IgD-negative memory B cell (primary cell): Measurements from ENCODE around the gene EMILIN2. TPM values are rescaled to one million over a fixed set of nuclear protein-coding genes. Genes with fewer than 3 reads are reported as not detected.

Experiments used
- H3K27ac Mint-ChIP-seq, 3 donors: one replicate each; pipeline ENCODE4 v1.8.0; 2020 to 2022; ENCODE audit warnings: mild to moderate bottlenecking in 3 of 3, mixed read lengths in 3 of 3, moderate library complexity in 1 of 3
- H3K27me3 Mint-ChIP-seq: one replicate; pipeline ENCODE4 v1.8.0; 2021; ENCODE audit warnings: mixed read lengths
- H3K36me3 Mint-ChIP-seq: one replicate; pipeline ENCODE4 v1.8.0; 2020; ENCODE audit warnings: mild to moderate bottlenecking, mixed read lengths
- H3K4me1 Mint-ChIP-seq, 3 donors: one replicate each; pipeline ENCODE4 v1.8.0; 2020 to 2022; ENCODE audit warnings: mixed read lengths in 3 of 3, mild to moderate bottlenecking in 1 of 3
- H3K4me3 Mint-ChIP-seq, 4 donors: one replicate each; pipeline ENCODE4 v1.8.0; 2020 to 2022; ENCODE audit warnings: mild to moderate bottlenecking in 4 of 4, mixed read lengths in 4 of 4, moderate library complexity in 3 of 4
- H3K9me3 Mint-ChIP-seq, 3 donors: one replicate each; pipeline ENCODE4 v1.8.0; 2020 to 2021; ENCODE audit warnings: mixed read lengths in 3 of 3, mild to moderate bottlenecking in 1 of 3
- polyA plus RNA-seq: library from polyadenylated mRNA; unstranded; fragments of 300-500 nt; fragmentation: Illumina TruSeq; gene quantifications from one replicate; pipeline ENCODE4 v1.2.3, GENCODE V29; 2021

EMILIN2 gene
- polyA plus RNA-seq, 1 donor from 2014 or later, result 2.9 TPM

DNA sequence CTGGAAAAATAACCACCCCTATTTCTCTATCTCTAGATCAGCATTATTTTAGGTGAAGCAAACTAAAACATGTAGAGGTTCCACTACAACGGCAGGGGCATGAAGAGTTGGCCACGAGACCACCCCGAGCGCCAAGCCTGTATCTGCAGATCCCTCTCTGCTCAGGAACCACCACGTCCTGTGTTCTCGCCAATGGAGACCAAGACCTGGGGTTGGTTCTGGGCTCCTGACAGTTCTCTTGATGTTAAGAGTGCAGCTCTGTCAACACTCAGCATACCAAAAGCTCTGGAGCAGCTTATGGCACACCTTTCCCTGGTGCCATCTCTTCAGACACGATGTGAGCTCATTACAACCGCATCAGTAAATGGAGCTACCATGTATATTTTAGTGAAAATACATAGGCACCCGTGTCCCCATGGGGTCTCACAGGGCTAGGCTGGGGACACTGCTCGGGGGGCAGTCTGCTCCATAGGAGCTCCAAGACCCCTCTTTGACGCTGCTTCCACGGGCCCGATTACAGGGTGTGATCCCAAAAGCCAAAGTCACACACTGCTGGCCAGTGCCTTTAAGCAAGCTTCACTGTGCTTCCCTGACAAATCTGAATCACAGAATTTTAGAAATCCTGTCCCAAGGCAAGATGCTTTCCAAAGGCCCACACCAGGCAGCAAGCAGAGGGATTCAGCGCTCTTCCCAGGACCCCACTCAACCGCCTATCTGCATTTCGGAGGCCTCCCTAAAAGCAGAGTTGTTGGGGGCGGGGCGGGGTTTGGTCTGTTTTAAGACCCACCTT is 72.2 kb downstream of the EMILIN2 start:
- Mint-ChIP-seq H3K9me3 (no peaks in the 10 kb centered on the region), H3K4me3 (no peak overlapping the region), H3K27me3 (no peaks in the 10 kb centered on the region), H3K36me3 (peaks cover 4% of the 10 kb centered on the region), H3K27ac (peak overlapping the region; percentile 37 to 71 (median 39)), H3K4me1 (peaks cover 22 to 27% (median 26%) of the 10 kb centered on the region in 3 donors)

DNA sequence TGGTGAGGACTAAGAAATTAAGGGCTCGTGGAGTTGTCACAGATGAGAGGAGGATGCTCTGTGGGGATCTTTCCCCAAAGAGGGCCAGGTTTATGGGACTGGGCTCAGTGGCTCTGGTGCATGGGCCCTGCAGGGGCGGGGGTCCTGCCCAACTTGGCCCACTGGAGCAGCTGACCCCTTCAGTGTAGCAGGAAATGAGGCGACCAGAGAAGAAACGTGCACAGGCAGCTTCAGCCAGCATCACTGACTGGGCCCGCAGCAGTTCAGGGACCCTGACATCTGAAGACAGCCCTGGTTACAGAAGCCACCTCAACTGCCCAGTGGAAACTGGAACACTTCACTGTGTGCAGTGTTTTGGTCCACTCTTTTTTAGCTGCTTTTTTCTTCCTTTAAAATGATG is 72.8 kb downstream of the EMILIN2 start:
- H3K4me1 Mint-ChIP-seq, result peaks cover 22 to 27% (median 26%) of the 10 kb centered on the region in 3 donors
- no peaks in the 10 kb centered on the region for H3K9me3 Mint-ChIP-seq
- no peaks in the 10 kb centered on the region for H3K27me3 Mint-ChIP-seq
- H3K27ac Mint-ChIP-seq, result peak overlapping the region in 2 of 3 donors; percentile 39 to 59
- peaks cover 7% of the 10 kb centered on the region for H3K36me3 Mint-ChIP-seq
- no peak overlapping the region for H3K4me3 Mint-ChIP-seq

DNA sequence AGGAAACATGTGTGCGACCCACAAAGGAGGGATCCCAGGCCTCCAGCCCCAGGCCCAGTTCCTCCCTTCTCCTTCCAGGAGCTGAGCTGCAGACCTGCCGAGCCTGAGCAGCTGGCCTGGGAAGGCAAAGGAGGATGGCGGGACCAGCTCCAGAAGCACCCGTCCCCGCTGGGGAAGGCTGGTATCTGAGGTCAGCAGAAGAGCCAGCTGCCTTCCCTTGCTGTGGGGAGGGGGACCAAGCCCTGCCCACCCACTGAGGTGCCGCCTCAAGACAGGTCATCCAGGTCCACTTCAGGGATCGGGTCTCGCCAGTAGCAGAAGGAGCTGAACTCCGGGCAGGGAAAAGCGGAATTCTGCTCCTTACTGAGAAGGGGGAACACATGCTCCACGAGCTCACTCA is 73.2 kb downstream of the EMILIN2 start:
- Mint-ChIP-seq H3K9me3 (no peaks in the 10 kb centered on the region), H3K27ac (peak overlapping the region in 1 of 3 donors; percentile 59), H3K36me3 (peaks cover 10% of the 10 kb centered on the region), H3K27me3 (no peaks in the 10 kb centered on the region), H3K4me1 (peaks cover 22 to 27% (median 26%) of the 10 kb centered on the region in 3 donors), H3K4me3 (no peak overlapping the region)

DNA sequence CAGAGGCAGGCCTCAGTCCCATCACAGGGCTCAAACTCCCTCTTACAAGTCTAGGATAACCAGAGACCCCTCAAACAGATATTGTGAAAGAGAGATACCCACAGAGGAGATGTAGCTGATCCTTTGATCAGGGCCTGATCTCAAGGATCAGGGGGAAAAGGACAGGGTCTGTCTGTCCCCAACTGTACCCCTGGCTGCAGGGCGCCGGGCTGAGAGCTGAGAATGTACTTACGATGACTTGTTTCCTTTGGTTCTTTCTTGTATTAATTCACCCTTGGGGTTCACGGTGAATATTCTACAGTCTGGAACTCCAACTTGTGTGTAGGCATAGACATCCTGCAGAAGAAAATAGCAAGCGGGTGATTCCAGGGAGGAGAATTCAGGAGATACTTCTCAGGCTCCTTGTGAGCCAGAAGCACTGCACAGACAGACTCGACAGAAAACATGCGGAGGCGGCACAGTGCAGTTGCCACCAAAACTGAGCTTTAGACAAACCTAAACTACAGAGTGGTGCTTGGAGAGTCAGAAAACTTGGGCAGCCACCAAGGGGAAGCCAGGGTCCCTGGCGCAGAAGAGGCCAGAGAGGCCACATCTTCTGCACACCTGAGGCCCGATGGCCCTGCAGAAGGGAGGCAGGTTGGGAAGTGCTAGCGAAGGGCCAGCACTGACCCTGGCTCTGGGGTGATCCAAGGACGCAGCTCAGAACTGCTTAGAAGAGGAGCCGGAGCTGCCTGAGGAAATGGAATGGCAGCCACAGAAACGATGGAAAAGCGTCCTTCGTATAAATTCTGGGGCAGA is 73.9 kb downstream of the EMILIN2 start:
- Mint-ChIP-seq H3K4me1 (peaks cover 22 to 27% (median 26%) of the 10 kb centered on the region in 3 donors), H3K36me3 (peaks cover 10% of the 10 kb centered on the region), H3K27me3 (no peaks in the 10 kb centered on the region), H3K4me3 (peak overlapping the region in 1 of 4 donors; percentile 13), H3K27ac (no peak overlapping the region), H3K9me3 (no peaks in the 10 kb centered on the region)

DNA sequence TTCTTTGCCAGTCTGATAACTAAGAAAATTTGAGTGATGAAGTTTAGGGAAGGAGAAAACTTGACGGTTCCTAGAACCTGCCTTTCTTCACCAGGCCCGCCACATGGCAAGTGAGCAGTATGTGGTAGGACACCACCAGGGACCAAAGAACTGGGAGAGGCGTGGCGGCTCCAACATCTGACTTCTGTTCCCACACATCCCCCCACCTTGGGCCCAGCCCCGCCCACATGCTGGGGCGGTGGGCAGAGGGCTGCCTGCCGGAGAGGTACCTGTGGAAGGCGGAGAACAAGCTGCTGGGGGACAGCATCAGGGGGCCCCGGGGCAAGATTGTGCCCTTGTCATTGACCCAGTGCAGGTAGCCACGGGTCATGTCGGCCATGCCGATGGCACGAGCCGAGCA is 75.0 kb downstream of the EMILIN2 start:
- Mint-ChIP-seq H3K36me3 (peaks cover 10% of the 10 kb centered on the region), H3K27ac (no peak overlapping the region), H3K4me3 (no peak overlapping the region), H3K9me3 (no peaks in the 10 kb centered on the region), H3K4me1 (peaks cover 19 to 21% (median 21%) of the 10 kb centered on the region in 3 donors), H3K27me3 (no peaks in the 10 kb centered on the region)

DNA sequence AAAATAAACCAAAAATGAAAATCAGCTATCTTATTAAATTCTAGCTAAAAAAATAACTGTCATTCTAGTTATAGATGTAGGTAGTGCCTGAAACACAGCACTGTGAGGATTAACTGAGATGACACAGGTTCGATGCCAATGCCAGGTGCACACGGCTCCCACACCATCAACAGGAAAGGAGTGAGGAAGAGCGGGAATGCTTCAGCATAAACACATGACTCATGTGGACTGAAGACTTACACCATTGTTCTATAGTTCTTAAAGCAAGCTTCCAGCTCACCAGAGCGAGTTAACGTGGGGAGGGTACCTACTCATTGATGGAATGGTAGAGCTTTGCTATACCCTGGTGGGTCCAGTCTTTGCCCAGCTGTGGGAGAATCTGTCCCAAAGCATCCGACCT is 76.7 kb downstream of the EMILIN2 start:
- H3K4me1 Mint-ChIP-seq, result peaks cover 5 to 10% (median 10%) of the 10 kb centered on the region in 3 donors
- H3K27ac Mint-ChIP-seq, result no peak overlapping the region
- peaks cover 6% of the 10 kb centered on the region for H3K36me3 Mint-ChIP-seq
- no peak overlapping the region for H3K4me3 Mint-ChIP-seq
- H3K27me3 Mint-ChIP-seq, result no peaks in the 10 kb centered on the region
- no peaks in the 10 kb centered on the region for H3K9me3 Mint-ChIP-seq

DNA sequence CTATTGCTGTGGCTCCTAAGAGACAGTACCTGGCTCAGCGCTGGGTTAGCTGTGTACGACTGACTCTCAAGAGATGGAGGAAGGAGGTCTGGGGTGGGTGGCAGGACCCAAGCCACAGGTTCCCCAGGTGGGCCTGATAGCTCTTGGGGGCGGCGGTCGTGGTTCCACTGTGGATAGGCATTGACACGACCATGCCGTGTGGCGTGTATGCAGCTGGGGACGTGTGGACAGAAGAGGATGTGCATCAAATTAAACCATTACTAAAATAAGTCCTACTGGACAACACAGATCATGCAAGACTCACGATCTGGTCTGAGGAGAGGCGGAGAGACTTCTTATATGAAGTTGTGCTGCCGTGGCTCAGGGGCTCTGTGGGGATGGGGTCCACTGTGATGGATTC is 78.1 kb downstream of the EMILIN2 start:
- Mint-ChIP-seq H3K9me3 (no peaks in the 10 kb centered on the region), H3K36me3 (peaks cover 8% of the 10 kb centered on the region), H3K4me3 (no peak overlapping the region), H3K4me1 (peaks cover 4 to 9% (median 8%) of the 10 kb centered on the region in 3 donors), H3K27ac (no peak overlapping the region), H3K27me3 (no peaks in the 10 kb centered on the region)

DNA sequence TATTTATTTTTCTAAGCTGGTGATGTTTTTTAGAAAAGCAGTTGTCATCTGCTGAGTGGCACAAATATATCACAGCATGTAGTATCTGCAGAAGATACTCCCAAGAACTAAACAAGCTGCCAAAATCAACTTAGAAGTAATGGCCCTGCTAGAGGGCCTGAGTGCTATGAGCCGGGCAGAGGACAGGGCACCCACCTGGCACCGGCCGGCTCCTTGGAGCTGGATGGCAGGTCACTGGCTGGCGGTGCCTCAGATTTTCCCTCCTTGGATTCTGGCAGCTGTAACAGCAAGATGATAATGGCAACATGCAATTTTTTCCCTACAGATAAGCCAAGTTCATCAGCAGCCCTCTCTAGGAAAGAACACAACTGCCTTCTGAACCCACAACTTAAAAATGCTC is 79.7 kb downstream of the EMILIN2 start:
- H3K36me3 Mint-ChIP-seq, result peaks cover 8% of the 10 kb centered on the region

DNA sequence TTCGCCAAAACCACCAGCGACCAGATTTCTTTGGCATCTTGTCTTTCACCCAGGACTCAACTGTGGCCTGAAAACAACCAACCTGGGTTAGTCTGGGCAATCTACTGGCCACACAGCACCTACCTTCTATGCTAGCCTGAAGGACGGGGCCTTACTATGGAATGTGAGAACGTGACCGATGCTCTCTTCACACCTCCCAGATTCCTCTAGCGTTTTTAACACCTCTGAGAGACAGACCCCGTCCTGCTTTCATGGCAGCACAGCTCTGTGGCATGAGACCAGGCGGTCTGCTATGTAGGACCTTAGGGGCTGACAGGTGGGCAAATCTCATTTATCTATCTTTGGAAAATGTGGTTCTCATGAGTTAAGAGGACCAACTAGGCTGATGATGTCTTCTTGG is 80.9 kb downstream of the EMILIN2 start:
- H3K4me3 Mint-ChIP-seq, result peak overlapping the region in 1 of 4 donors; percentile 23
- peaks cover 8% of the 10 kb centered on the region for H3K36me3 Mint-ChIP-seq
- peak overlapping the region in 2 of 3 donors; percentile 5 to 6 for H3K27ac Mint-ChIP-seq
- H3K9me3 Mint-ChIP-seq, result no peaks in the 10 kb centered on the region
- no peaks in the 10 kb centered on the region for H3K27me3 Mint-ChIP-seq
- H3K4me1 Mint-ChIP-seq, result peaks cover 6 to 14% (median 8%) of the 10 kb centered on the region in 3 donors

More for the DNA sequence above, 79.7 kb downstream of the EMILIN2 start:
- Mint-ChIP-seq H3K4me1 (peaks cover 0 to 8% (median 8%) of the 10 kb centered on the region in 3 donors), H3K9me3 (no peaks in the 10 kb centered on the region), H3K27ac (peak overlapping the region in 2 of 3 donors; percentile 51 to 91), H3K27me3 (no peaks in the 10 kb centered on the region), H3K4me3 (peak overlapping the region in 2 of 4 donors; percentile 12 to 37)

DNA sequence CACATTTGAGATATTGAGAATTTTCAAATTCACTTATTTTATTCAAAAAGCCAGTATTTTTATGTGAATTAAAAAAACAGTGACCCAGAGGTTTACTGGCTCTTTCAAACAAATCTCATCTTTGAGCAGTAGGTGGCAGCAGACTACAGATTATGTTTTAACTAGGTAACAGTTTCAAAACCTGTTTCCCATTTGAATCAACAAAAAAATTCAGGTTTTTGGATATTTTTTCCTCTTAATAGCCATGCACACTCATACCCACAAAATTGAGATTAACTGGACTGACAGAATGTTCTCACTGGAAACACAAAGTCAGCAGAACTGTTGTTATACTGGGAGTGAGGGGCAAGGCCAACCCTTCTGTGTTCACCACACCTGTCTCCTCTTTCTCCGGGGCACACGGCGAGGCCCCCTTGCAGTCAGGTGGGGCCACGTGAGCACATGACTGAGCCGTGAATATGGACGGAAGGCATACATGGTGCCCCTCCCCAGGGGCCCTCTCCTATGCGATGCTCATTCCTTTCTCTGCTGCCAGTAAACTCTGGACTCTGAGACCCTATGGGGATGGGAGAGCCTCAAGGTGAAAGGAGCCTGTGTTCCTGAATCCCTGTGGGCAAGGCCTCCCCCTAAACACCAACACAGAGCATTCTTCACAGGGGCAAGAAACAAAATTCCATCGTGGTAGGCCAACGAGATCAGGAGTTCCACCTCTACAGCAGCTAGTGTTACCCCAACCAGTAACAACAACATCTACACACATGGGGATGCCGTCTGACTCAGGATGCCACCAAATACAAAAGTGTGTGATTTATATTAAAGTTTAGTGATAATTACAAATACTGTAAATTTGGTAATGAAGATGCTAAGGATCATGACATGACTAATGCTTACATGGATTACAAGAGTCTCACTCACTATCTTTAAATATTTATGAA is 85.7 kb downstream of the EMILIN2 start:
- peaks cover 0 to 8% (median 6%) of the 10 kb centered on the region in 3 donors for H3K4me1 Mint-ChIP-seq
- H3K36me3 Mint-ChIP-seq, result peaks cover 4% of the 10 kb centered on the region
- H3K4me3 Mint-ChIP-seq, result no peak overlapping the region
- no peaks in the 10 kb centered on the region for H3K27me3 Mint-ChIP-seq
- peak overlapping the region in 2 of 3 donors; percentile 57 to 71 for H3K27ac Mint-ChIP-seq
- no peaks in the 10 kb centered on the region for H3K9me3 Mint-ChIP-seq

DNA sequence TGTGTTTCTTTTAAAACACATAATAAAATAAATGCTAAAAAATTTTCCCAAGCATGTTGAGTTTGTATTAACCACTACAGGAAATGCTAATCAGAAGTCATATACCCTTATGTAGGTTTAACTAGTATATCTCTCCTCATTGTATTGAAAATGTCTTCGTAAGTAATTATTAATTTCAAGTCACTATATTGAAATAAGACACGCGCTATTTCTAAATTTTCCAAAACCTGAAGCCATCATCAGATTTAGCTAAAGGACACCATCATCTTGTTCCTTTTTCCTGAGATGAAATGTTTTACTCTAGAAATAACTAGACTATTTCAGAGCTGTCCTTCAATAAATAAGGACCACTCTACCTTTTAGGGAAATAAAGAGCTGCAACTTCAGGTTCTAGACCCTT is 87.2 kb downstream of the EMILIN2 start:
- Mint-ChIP-seq H3K4me3 (no peak overlapping the region), H3K27ac (no peak overlapping the region), H3K27me3 (no peaks in the 10 kb centered on the region), H3K36me3 (peaks cover 5% of the 10 kb centered on the region), H3K9me3 (no peaks in the 10 kb centered on the region), H3K4me1 (peaks cover 0 to 8% (median 6%) of the 10 kb centered on the region in 3 donors)

DNA sequence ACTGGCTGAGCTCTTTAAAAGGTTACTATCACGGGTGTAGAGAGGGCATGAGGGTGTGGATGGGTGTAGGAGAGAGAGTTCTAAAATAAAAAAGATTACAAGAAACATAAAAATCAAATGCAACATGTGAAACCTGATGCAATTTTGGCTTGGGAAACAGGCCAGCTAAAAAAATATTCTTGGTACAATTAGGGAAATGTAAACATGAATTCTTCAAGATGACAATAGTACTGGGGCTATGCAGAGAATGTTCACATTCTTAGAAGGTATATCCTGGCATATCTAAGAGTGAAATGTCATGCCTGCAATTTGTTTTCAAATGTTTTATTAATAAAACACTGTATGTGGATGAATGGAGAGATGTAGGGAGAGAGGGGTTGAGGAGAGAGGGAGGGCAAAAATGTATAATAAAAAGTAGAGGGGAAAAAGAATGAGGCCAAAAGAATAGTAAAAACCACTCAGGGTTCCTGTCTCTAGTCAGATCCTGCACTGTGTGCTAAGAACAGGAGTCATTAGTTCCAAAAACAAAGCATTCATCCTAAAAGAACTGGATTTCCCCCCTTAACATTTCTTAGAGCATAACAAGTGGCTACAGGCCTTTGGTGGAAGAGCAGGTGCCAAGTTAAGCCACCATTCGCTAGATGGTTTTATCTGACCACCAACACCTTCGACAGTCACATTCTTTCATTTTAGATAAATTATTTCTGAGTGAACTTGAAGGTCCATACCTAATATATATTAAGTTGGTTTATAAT is 88.8 kb downstream of the EMILIN2 start:
- Mint-ChIP-seq H3K27me3 (no peaks in the 10 kb centered on the region), H3K4me3 (no peak overlapping the region), H3K9me3 (no peaks in the 10 kb centered on the region), H3K36me3 (peaks cover 3% of the 10 kb centered on the region), H3K27ac (peak overlapping the region in 1 of 3 donors; percentile 35), H3K4me1 (peaks cover 0 to 8% (median 6%) of the 10 kb centered on the region in 3 donors)

DNA sequence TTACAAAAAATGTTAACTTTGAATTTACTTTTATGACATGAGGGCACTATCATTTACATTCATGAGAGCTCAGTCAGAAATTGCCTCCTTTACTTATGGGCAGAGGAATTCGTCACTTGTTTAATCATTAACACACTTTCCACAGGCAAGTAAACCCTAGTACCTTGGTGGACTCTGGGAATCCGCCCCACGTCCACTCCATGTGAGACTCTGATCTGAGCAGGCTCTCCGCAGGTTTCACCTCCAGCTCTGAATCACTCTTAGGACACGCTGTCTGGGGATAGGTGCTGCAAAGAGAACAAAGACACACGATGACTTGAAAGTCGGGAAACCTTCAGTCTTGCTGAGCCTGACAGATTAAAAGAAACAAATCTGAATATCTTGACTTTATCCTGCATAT is 92.5 kb downstream of the EMILIN2 start:
- Mint-ChIP-seq H3K36me3 (peaks cover 4% of the 10 kb centered on the region), H3K27ac (no peak overlapping the region), H3K27me3 (no peaks in the 10 kb centered on the region), H3K4me3 (no peak overlapping the region), H3K4me1 (peaks cover 0 to 2% (median 0%) of the 10 kb centered on the region in 3 donors), H3K9me3 (no peaks in the 10 kb centered on the region)

DNA sequence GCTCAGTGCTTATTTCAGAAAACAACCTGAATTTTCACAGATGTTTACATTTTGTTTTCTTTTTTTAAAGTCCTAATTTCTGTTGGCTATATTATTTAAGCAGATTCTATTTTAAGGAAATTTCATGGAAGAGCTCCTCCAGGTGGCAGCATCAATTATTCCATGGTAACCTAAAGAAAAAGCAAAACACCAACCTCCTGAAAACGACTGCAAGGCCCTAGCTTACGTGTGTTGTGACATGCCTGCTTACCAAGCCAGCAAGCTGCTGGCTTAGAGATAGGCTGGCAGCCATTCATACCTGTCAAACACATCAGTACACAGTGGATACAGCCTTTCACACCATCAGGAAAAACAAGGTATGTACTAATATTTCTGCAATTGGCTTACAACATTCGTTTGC is 101.2 kb downstream of the EMILIN2 start:
- H3K27ac Mint-ChIP-seq, result no peak overlapping the region
- no peaks in the 10 kb centered on the region for H3K27me3 Mint-ChIP-seq
- peaks cover 0 to 2% (median 0%) of the 10 kb centered on the region in 3 donors for H3K4me1 Mint-ChIP-seq
- H3K36me3 Mint-ChIP-seq, result peaks cover 3% of the 10 kb centered on the region
- H3K9me3 Mint-ChIP-seq, result no peaks in the 10 kb centered on the region
- H3K4me3 Mint-ChIP-seq, result no peak overlapping the region
